ENCODE data around the gene TBC1D2. TPM values are rescaled to one million over a fixed set of nuclear protein-coding genes. Genes with fewer than 3 reads are reported as not detected.

Gene TBC1D2
- polyA plus RNA-seq, 2 of the 4 experiments (the other 2 are of a cell fraction): 3.3 to 7.3 TPM

GRCh38 chr9:98150721-98151120, 104.7 kb downstream of the TBC1D2 start (continued):
- TF ChIP-seq ZSCAN20 (CRISPR knock-in tag; IDR thresholded peaks at IDR 0.05): no peak
- no peak for TF ChIP-seq ELK1 (IDR thresholded peaks at IDR 0.05; ENCODE audit: low read depth, low read length)
- no peak for TF ChIP-seq ZFP36 (IDR thresholded peaks at IDR 0.05; ENCODE audit: borderline replicate concordance, partially characterized antibody)
- TF ChIP-seq REST (IDR thresholded peaks at IDR 0.05): no peak

- no peak overlapping the region for H3K4me2 ChIP-seq
- no peak for FAIRE-seq
- no peak overlapping the region for H3K4me3 ChIP-seq
- TF ChIP-seq HDAC2 (IDR thresholded peaks at IDR 0.05) (no peak), EHMT2 (IDR thresholded peaks at IDR 0.05; ENCODE audit: low read depth) (no peak), POLR2A (IDR thresholded peaks at IDR 0.05; ENCODE audit: low read length) (no peak), ELK1 (IDR thresholded peaks at IDR 0.05; ENCODE audit: low read depth, low read length) (no peak), JUN (IDR thresholded peaks at IDR 0.05) (no peak), RFX5 (IDR thresholded peaks at IDR 0.05) (no peak), RCOR1 (IDR thresholded peaks at IDR 0.05; ENCODE audit: low read depth, low read length) (no peak), NR3C1 (IDR thresholded peaks at IDR 0.05) (no peak)
- ATAC-seq: no peak
- ChIA-PET POLR2A (no interaction called here), CTCF (no interaction called here)
- no peaks in the 10 kb centered on the region for H3K9me3 ChIP-seq
- DNase-seq (ENCODE audit: low read depth in 1 of 2, low spot score in 1 of 2): no peak
- no peak overlapping the region for H3K27ac ChIP-seq
- 76% methylated on average over 7 of the region's 7 CpGs for WGBS (ENCODE audit: missing lambda C conversion rate)
- peaks cover 21% of the 10 kb centered on the region for H3K4me1 ChIP-seq
Measured at GRCh38 chr9:98150164-98150563, 105.3 kb downstream of the TBC1D2 start.

DNA sequence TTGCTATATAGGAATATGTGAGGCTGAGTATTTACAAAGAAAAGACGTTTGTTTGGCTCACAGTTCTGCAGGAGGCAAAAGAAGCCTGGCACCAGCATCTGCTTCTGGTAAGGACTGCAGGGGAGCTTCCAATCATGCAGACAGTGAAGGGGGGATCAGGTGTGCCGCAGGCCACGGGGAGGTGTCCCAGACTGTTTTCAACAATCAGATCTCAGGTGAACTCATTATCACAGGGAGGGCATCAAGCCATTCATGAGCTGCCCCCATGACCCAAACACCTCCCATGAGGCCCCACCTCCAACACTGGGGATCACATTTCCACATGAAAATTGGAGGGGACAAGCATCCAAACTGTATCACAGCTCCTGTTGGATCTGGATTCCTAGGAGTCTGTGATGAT, 106.0 kb downstream of the TBC1D2 start:
- CTCF ChIA-PET: interaction anchor here (0.6 kb wide), 2 partner anchors 15 to 150 kb away, joined by 3 read pairs; no protein-coding TSS in a partner anchor
- DNase-seq (ENCODE audit: low read depth in 1 of 2, low spot score in 1 of 2) (no peak), ATAC-seq (no peak), FAIRE-seq (no peak)
- no peak overlapping the region; a peak in 1 of 6 replicates for H3K27ac ChIP-seq
- no peak overlapping the region for H3K4me2 ChIP-seq
- peaks cover 22% of the 10 kb centered on the region for H3K4me1 ChIP-seq
- no peaks in the 10 kb centered on the region for H3K9me3 ChIP-seq
- TF ChIP-seq FOSB (CRISPR knock-in tag; IDR thresholded peaks at IDR 0.05) (no peak), POLR2A (IDR thresholded peaks at IDR 0.05; ENCODE audit: low read length) (no peak), KDM1A (IDR thresholded peaks at IDR 0.05; ENCODE audit: low read depth) (no peak), REST (IDR thresholded peaks at IDR 0.05) (no peak)
- 58% methylated on average over 3 of the region's 3 CpGs for WGBS (ENCODE audit: missing lambda C conversion rate)
- no peak overlapping the region for H3K4me3 ChIP-seq
- POLR2A ChIA-PET: no interaction called here

Small RNAs within 50 kb of the gene (small RNA-seq; reads per million reads assigned to genes)
- 0 reads per million in 6 experiments for gene MIR6854

Other genes starting within 250 kb of the TBC1D2 start
- 66.6 and 70.2 TPM in 2 replicates for gene NANS, start 198.9 kb downstream of the TBC1D2 start, polyA plus RNA-seq (2011; rRNA removed)
- gene NANS, start 198.9 kb downstream of the TBC1D2 start, polyA plus RNA-seq (2017; fragmentation: RNase III; extraction: RNeasy Plus Mini Kit Qiagen cat#74134 plus additional on column Dnase treatment): 53.3 to 58.2 TPM (median 56.8 TPM) in 3 replicates
- gene TRIM14, start 136.4 kb downstream of the TBC1D2 start, polyA plus RNA-seq (2011; rRNA removed): 9.2 and 9.7 TPM in 2 replicates
- 8.8 to 10.1 TPM (median 9.1 TPM) in 3 replicates for gene TRIM14, start 136.4 kb downstream of the TBC1D2 start, polyA plus RNA-seq (2017; fragmentation: RNase III; extraction: RNeasy Plus Mini Kit Qiagen cat#74134 plus additional on column Dnase treatment)
- gene CORO2A, start 63.0 kb downstream of the TBC1D2 start, polyA plus RNA-seq (2011; rRNA removed): 2.0 and 3.1 TPM in 2 replicates
- gene CORO2A, start 63.0 kb downstream of the TBC1D2 start, polyA plus RNA-seq (2017; fragmentation: RNase III; extraction: RNeasy Plus Mini Kit Qiagen cat#74134 plus additional on column Dnase treatment): 0.42 to 0.50 TPM (median 0.49 TPM) in 3 replicates

Measured in A549 (cell line).